H9 (cell line): ENCODE results near the gene ADAT2. TPM values are rescaled to one million over a fixed set of nuclear protein-coding genes. Genes with fewer than 3 reads are reported as not detected.
A peak's percentile ranks its signal among the peaks of the same experiment; 100 is the strongest.

ENCODE experiments used
- DNase-seq: peaks from one replicate; pipeline ENCODE4 v3.0.0-alpha.2; 2017
- H2AFZ ChIP-seq: one replicate; pipeline ENCODE4 v1.6.1; 2013; ENCODE audit warnings: mild to moderate bottlenecking, low read length, control low read depth, moderate library complexity
- H2AK5ac ChIP-seq: 2 replicates; pipeline ENCODE4 v1.6.1; 2013; ENCODE audit warnings: low read length, control low read depth, mixed read lengths; ENCODE audit not compliant: insufficient read length
- H2BK120ac ChIP-seq: one replicate; pipeline ENCODE4 v1.6.1; 2013; ENCODE audit warnings: low read depth, mild to moderate bottlenecking, low read length, control low read depth, inconsistent platforms; ENCODE audit not compliant: poor library complexity, severe bottlenecking
- H2BK12ac ChIP-seq: 2 replicates; pipeline ENCODE4 v1.6.1; 2013; ENCODE audit warnings: low read length, control low read depth, mixed read lengths, low read depth; ENCODE audit not compliant: insufficient read length
- H2BK15ac ChIP-seq: 2 replicates; pipeline ENCODE4 v1.6.1; 2013; ENCODE audit warnings: low read depth, low read length, control low read depth
- H2BK20ac ChIP-seq: one replicate; pipeline ENCODE4 v1.6.1; 2013; ENCODE audit warnings: low read depth, mild to moderate bottlenecking, low read length, control low read depth, inconsistent platforms; ENCODE audit not compliant: poor library complexity, severe bottlenecking
- H2BK5ac ChIP-seq: 2 replicates; pipeline ENCODE4 v1.6.1; 2013; ENCODE audit warnings: low read length, control low read depth, mixed read lengths; ENCODE audit not compliant: insufficient read length
- H3K14ac ChIP-seq: 2 replicates; pipeline ENCODE4 v1.6.1; 2013; ENCODE audit warnings: low read length, control low read depth; ENCODE audit not compliant: insufficient read depth
- H3K18ac ChIP-seq: 2 replicates; pipeline ENCODE4 v1.6.1; 2013; ENCODE audit warnings: low read depth, mild to moderate bottlenecking, mixed read lengths, low read length, control low read depth; ENCODE audit not compliant: insufficient read length
- H3K23ac ChIP-seq: 2 replicates; pipeline ENCODE4 v1.6.1; 2013; ENCODE audit warnings: low read length, control low read depth, mixed read lengths, low read depth; ENCODE audit not compliant: insufficient read length
- H3K23me2 ChIP-seq: 2 replicates; pipeline ENCODE4 v1.6.1; 2013; ENCODE audit warnings: low read depth, mild to moderate bottlenecking, mixed read lengths, low read length, control low read depth; ENCODE audit not compliant: insufficient read length, poor library complexity, severe bottlenecking
- H3K27ac ChIP-seq: 2 replicates; pipeline ENCODE4 v1.5.1; 2013; ENCODE audit warnings: low read length, control low read depth, mixed read lengths, low read depth; ENCODE audit not compliant: insufficient read length
- H3K27me3 ChIP-seq: 2 replicates; pipeline ENCODE4 v1.6.1; 2013; ENCODE audit warnings: low read length, control low read depth, inconsistent platforms; ENCODE audit not compliant: insufficient read depth
- H3K4ac ChIP-seq: 2 replicates; pipeline ENCODE4 v1.6.1; 2013; ENCODE audit warnings: low read depth, mild to moderate bottlenecking, control low read depth, inconsistent platforms, low read length, moderate library complexity
- H3K4me1 ChIP-seq: 2 replicates; pipeline ENCODE4 v1.6.1; 2013; ENCODE audit warnings: low read length, control low read depth, inconsistent platforms; ENCODE audit not compliant: insufficient read depth
- H3K4me2 ChIP-seq: 2 replicates; pipeline ENCODE4 v1.6.1; 2013; ENCODE audit warnings: low read length, control low read depth, mixed read lengths; ENCODE audit not compliant: insufficient read length, insufficient read depth
- H3K56ac ChIP-seq: 2 replicates; pipeline ENCODE4 v1.6.1; 2013; ENCODE audit warnings: low read depth, mild to moderate bottlenecking, mixed read lengths, low read length, control low read depth; ENCODE audit not compliant: insufficient read length
- H3K79me1 ChIP-seq: 2 replicates; pipeline ENCODE4 v1.6.1; 2013; ENCODE audit warnings: low read depth, mild to moderate bottlenecking, moderate library complexity, low read length, control low read depth, inconsistent platforms; ENCODE audit not compliant: insufficient read depth, poor library complexity, severe bottlenecking
- H3K79me2 ChIP-seq: 2 replicates; pipeline ENCODE4 v1.6.1; 2013; ENCODE audit warnings: low read length, control low read depth, inconsistent platforms; ENCODE audit not compliant: insufficient read depth
- H3K9ac ChIP-seq: 2 replicates; pipeline ENCODE4 v1.6.1; 2013; ENCODE audit warnings: low read length, control low read depth, mixed read lengths; ENCODE audit not compliant: insufficient read length; ENCODE audit errors: extremely low read depth
- H3K9me3 ChIP-seq: one replicate; pipeline ENCODE4 v1.6.1; 2013; ENCODE audit warnings: low read depth, low read length, inconsistent platforms; ENCODE audit not compliant: control insufficient read depth
- H3T11ph ChIP-seq: one replicate; pipeline ENCODE4 v1.6.1; 2013; ENCODE audit warnings: mild to moderate bottlenecking, low read length, control low read depth, inconsistent platforms
- H4K20me1 ChIP-seq: one replicate; pipeline ENCODE4 v1.6.1; 2013; ENCODE audit not compliant: control insufficient read depth, insufficient read length, insufficient read depth
- H4K5ac ChIP-seq: 2 replicates; pipeline ENCODE4 v1.6.1; 2013; ENCODE audit warnings: low read depth, mild to moderate bottlenecking, mixed read lengths, low read length, control low read depth; ENCODE audit not compliant: insufficient read length
- H4K8ac ChIP-seq: replicated peaks from 2 replicates; pipeline ENCODE4 v1.6.1; 2013; ENCODE audit warnings: low read length, control low read depth, mixed read lengths, low read depth; ENCODE audit not compliant: insufficient read length
- H4K91ac ChIP-seq: 2 replicates; pipeline ENCODE4 v1.6.1; 2013; ENCODE audit warnings: low read depth, mild to moderate bottlenecking, moderate library complexity, mixed read lengths, low read length, control low read depth; ENCODE audit not compliant: insufficient read length
- H3K27ac Mint-ChIP-seq, 3 experiments: 2 replicates in 2 of 3; 3 replicates in 1 of 3; pipeline ENCODE4 v1.8.0; 2020 to 2021; ENCODE audit warnings: mixed read lengths in 3 of 3, mild to moderate bottlenecking in 1 of 3, moderate library complexity in 1 of 3
- H3K27me3 Mint-ChIP-seq: 2 replicates; pipeline ENCODE4 v1.8.0; 2021; ENCODE audit warnings: low read depth, mild to moderate bottlenecking, moderate library complexity, mixed read lengths
- H3K36me3 Mint-ChIP-seq, 3 experiments: 2 replicates in 2 of 3; 3 replicates in 1 of 3; pipeline ENCODE4 v1.8.0; 2020 to 2021; ENCODE audit warnings: low read depth in 3 of 3, mixed read lengths in 3 of 3; ENCODE audit not compliant: insufficient read depth in 1 of 3
- H3K4me1 Mint-ChIP-seq, 2 experiments: 2 replicates each; pipeline ENCODE4 v1.8.0; 2020; ENCODE audit warnings: mixed read lengths in 2 of 2
- H3K4me3 Mint-ChIP-seq, 2 experiments: 2 replicates in 1 of 2; 3 replicates in 1 of 2; pipeline ENCODE4 v1.8.0; 2020 to 2021; ENCODE audit warnings: mild to moderate bottlenecking in 2 of 2, mixed read lengths in 2 of 2, moderate library complexity in 1 of 2
- H3K9me3 Mint-ChIP-seq, 2 experiments: 2 replicates in 1 of 2; 3 replicates in 1 of 2; pipeline ENCODE4 v1.8.0; 2020; ENCODE audit warnings: mild to moderate bottlenecking in 2 of 2, mixed read lengths in 2 of 2, moderate library complexity in 1 of 2
- CTCF ChIP-seq: fragments of 200-600 bp; sonication (generic); conservative IDR thresholded peaks from 3 replicates; pipeline ENCODE4 v1.8.0; 2021; ENCODE audit warnings: antibody characterized with exemption, mild to moderate bottlenecking
- WGBS: extraction: QIAGEN DNeasy Blood & Tissue Kit; methylation state at CpG from one replicate; pipeline ENCODE4 v1.1.7; 2013; ENCODE audit warnings: missing lambda C conversion rate, low lambda C conversion rate, mixed read lengths; ENCODE audit not compliant: insufficient read length; ENCODE audit errors: extremely low coverage; 5-methylcytosine and 5-hydroxymethylcytosine counted together
- total RNA-seq: library from RNA; stranded (reverse); gene quantifications from 2 replicates; pipeline ENCODE4 v1.2.1, GENCODE V29; 2021

The ADAT2 gene
- total RNA-seq, 1 experiment from 2014 or later, result 11.3 TPM

DNA sequence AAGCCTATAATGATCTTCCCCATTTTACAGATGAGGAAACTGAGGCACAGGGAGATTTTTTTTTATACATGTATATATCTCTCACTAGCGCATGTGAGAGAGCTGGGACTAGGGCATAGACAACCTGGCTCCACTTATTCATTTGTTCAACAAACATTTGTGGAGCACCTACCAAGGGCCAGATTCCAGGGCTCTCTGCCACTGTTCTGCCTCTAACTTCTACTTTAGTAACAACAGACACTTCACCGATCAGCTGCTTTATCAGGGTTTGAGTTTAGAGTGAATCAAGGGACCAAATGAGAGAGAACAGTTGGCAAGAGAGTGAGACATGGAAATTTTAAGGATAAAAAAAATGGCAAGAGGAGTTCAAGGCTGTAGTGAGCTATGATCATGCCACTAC, 7.4 kb downstream of the ADAT2 start:
- H4K91ac ChIP-seq, result no peak overlapping the region
- no peak for TF ChIP-seq CTCF
- H4K5ac ChIP-seq, result no peak overlapping the region
- H3K27me3 ChIP-seq, result no peaks in the 10 kb centered on the region
- H2BK120ac ChIP-seq, result no peak overlapping the region
- no peak overlapping the region for H3K18ac ChIP-seq
- Mint-ChIP-seq H3K27ac (peak overlapping the region in 2 of 3 experiments; percentile 6 to 50; a peak in 4 of 7 replicates), H3K4me1 (peaks cover 10% of the 10 kb centered on the region in 2 experiments), H3K27me3 (no peaks in the 10 kb centered on the region), H3K36me3 (peaks cover 6 to 26% (median 15%) of the 10 kb centered on the region in 3 experiments; a peak in 5 of 7 replicates), H3K9me3 (no peaks in the 10 kb centered on the region), H3K4me3 (no peak overlapping the region)
- H3K9me3 ChIP-seq, result no peaks in the 10 kb centered on the region
- H2AK5ac ChIP-seq, result no peak overlapping the region
- H3K14ac ChIP-seq, result no peak overlapping the region
- H4K8ac ChIP-seq, result no peak overlapping the region
- H3K4ac ChIP-seq, result no peak overlapping the region
- 0 out of 2 replicates have a peak, but pooled peaks cover 2% of the 10 kb centered on the region for H3K79me2 ChIP-seq
- no peak overlapping the region for H3K56ac ChIP-seq
- no peak overlapping the region for H2BK12ac ChIP-seq
- no CpG with 5 or more reads among the region's 2 CpGs for WGBS
- H2AFZ ChIP-seq, result no peak overlapping the region
- H3T11ph ChIP-seq, result no peak overlapping the region
- H3K4me1 ChIP-seq, result no peaks in the 10 kb centered on the region
- H3K79me1 ChIP-seq, result no peaks in the 10 kb centered on the region
- no peak overlapping the region for H3K4me2 ChIP-seq
- H3K27ac ChIP-seq, result no peak overlapping the region
- H2BK20ac ChIP-seq, result no peak overlapping the region
- H2BK15ac ChIP-seq, result no peak overlapping the region
- H4K20me1 ChIP-seq, result no peaks in the 10 kb centered on the region
- no peak for DNase-seq
- no peak overlapping the region for H2BK5ac ChIP-seq
- no peak overlapping the region for H3K23ac ChIP-seq
- no peaks in the 10 kb centered on the region for H3K23me2 ChIP-seq
- no peak overlapping the region for H3K9ac ChIP-seq
